PC-3 (cell line): ENCODE measurements around the gene ADAMTS17. TPM values are rescaled to one million over a fixed set of nuclear protein-coding genes. Genes with fewer than 3 reads are reported as not detected.

Source experiments
- ATAC-seq: fragments of 200-7000 bp; cut with Tn5 transposase; 2 replicates; pipeline ENCODE4 v1.9.1; 2020; ENCODE audit warnings: mild to moderate bottlenecking, moderate library complexity
- BruUV-seq: library from RNA; stranded (reverse); fragments of 400-500 nt; replicated peaks from 2 replicates; lab custom pipeline; 2021; lab: Mats Ljungman, UMichigan
- CTCF ChIA-PET: fragments of 300-600 bp; sonication (Branson Sonifier 250); formaldehyde crosslinking; loops from one replicate; lab custom pipeline; 2022; ENCODE audit warnings: antibody characterized with exemption; lab: Charles Lee
- POLR2A ChIA-PET: fragments of 300-600 bp; sonication (Branson Sonifier 250); formaldehyde crosslinking; loops from one replicate; lab custom pipeline; 2022; ENCODE audit warnings: antibody characterized with exemption; ENCODE audit not compliant: unreplicated experiment; lab: Charles Lee
- DNase-seq: peaks from one replicate; pipeline ENCODE4 v3.0.0-alpha.2; 2015
- H2AFZ ChIP-seq: fragments of 300-600 bp; sonication (generic); 2 replicates; pipeline ENCODE4 v1.6.0; 2016; ENCODE audit warnings: antibody characterized with exemption, low read length
- H3F3A ChIP-seq: fragments of 300-600 bp; sonication (generic); one replicate; pipeline ENCODE4 v1.6.0; 2017; ENCODE audit warnings: antibody characterized with exemption, low read length, control low read depth, mild to moderate bottlenecking; ENCODE audit not compliant: unreplicated experiment
- H3K27ac ChIP-seq: fragments of 300-600 bp; sonication (generic); 2 replicates; pipeline ENCODE4 v1.5.1; 2016; ENCODE audit warnings: mild to moderate bottlenecking, low read length
- H3K27me3 ChIP-seq: fragments of 300-600 bp; sonication (generic); 2 replicates; pipeline ENCODE4 v1.6.1; 2016; ENCODE audit warnings: low read length, mixed read lengths
- H3K36me3 ChIP-seq: fragments of 300-600 bp; sonication (generic); 2 replicates; pipeline ENCODE4 v1.6.1; 2016; ENCODE audit warnings: low read depth, mixed run types, low read length, mixed read lengths
- H3K4me1 ChIP-seq: fragments of 300-600 bp; sonication (generic); 2 replicates; pipeline ENCODE4 v1.5.1; 2016; ENCODE audit warnings: low read length; ENCODE audit not compliant: insufficient read depth
- H3K4me2 ChIP-seq: fragments of 300-600 bp; sonication (generic); 2 replicates; pipeline ENCODE4 v1.6.0; 2016; ENCODE audit warnings: low read length
- H3K4me3 ChIP-seq: fragments of 300-600 bp; sonication (generic); 2 replicates; pipeline ENCODE4 v1.5.1; 2016; ENCODE audit warnings: mild to moderate bottlenecking, low read length, mixed read lengths
- H3K79me2 ChIP-seq: fragments of 300-600 bp; sonication (generic); 2 replicates; pipeline ENCODE4 v1.6.1; 2017; ENCODE audit warnings: low read length, mixed read lengths
- H3K9ac ChIP-seq: fragments of 300-600 bp; sonication (generic); 2 replicates; pipeline ENCODE4 v1.6.0; 2016; ENCODE audit warnings: mild to moderate bottlenecking, low read length
- H3K9me2 ChIP-seq: fragments of 300-600 bp; sonication (generic); replicated peaks from 2 replicates; pipeline ENCODE4 v1.6.1; 2016; ENCODE audit warnings: mixed run types, low read length, mixed read lengths
- H3K9me3 ChIP-seq: fragments of 300-600 bp; sonication (generic); 2 replicates; pipeline ENCODE4 v1.6.1; 2016; ENCODE audit warnings: low read length, mixed read lengths
- H4K20me1 ChIP-seq: fragments of 300-600 bp; sonication (generic); 2 replicates; pipeline ENCODE4 v1.6.1; 2016; ENCODE audit warnings: low read length, mixed read lengths
- EZH2 ChIP-seq: fragments of 300-600 bp; sonication (generic); IDR thresholded peaks from one replicate; pipeline ENCODE4 v1.6.1; 2017; ENCODE audit warnings: antibody characterized with exemption, mild to moderate bottlenecking, low read length; ENCODE audit not compliant: unreplicated experiment
- EZH2phosphoT487 ChIP-seq: fragments of 300-600 bp; sonication (generic); IDR thresholded peaks from 2 replicates; pipeline ENCODE4 v1.6.1; 2018; ENCODE audit warnings: mild to moderate bottlenecking, antibody characterized with exemption, low read length, borderline replicate concordance
- intact Hi-C: fragments of 100-400 bp; cut with micrococcal nuclease; formaldehyde crosslinking; loops from 2 replicates; pipeline ENCODE4 v1.9.0; 2023
- total RNA-seq: library from RNA; depleted of rRNA; stranded (reverse); fragments of >200 nt; gene quantifications from 2 replicates; pipeline ENCODE4 v1.2.3, GENCODE V29; 2014
- TF ChIP-seq, protein P1 (sequence below): fragments of 300-600 bp; sonication (generic); conservative IDR thresholded peaks from 2 replicates; pipeline ENCODE4 v1.5.1; 2017; ENCODE audit warnings: antibody characterized with exemption, low read depth, mild to moderate bottlenecking, low read length

ADAMTS17 gene
- total RNA-seq, 1 experiment from 2014 or later, result 6.9 TPM

- Histone ChIP-seq H3K79me2 (no peaks in the 10 kb centered on the region), H3K9ac (peak overlapping the region; percentile 52), H3K27me3 (no peaks in the 10 kb centered on the region), H3F3A (no peaks in the 10 kb centered on the region), H3K4me2 (peak overlapping the region; percentile 43), H3K27ac (peak overlapping the region; percentile 83), H3K36me3 (no peaks in the 10 kb centered on the region), H4K20me1 (no peaks in the 10 kb centered on the region), H2AFZ (peak overlapping the region; percentile 54), H3K4me3 (no peak overlapping the region), H3K4me1 (peaks cover 40% of the 10 kb centered on the region), H3K9me3 (no peaks in the 10 kb centered on the region), H3K9me2 (no peaks in the 10 kb centered on the region)
- DNase-seq, result peak; percentile 85
- TF ChIP-seq, protein P1, sequence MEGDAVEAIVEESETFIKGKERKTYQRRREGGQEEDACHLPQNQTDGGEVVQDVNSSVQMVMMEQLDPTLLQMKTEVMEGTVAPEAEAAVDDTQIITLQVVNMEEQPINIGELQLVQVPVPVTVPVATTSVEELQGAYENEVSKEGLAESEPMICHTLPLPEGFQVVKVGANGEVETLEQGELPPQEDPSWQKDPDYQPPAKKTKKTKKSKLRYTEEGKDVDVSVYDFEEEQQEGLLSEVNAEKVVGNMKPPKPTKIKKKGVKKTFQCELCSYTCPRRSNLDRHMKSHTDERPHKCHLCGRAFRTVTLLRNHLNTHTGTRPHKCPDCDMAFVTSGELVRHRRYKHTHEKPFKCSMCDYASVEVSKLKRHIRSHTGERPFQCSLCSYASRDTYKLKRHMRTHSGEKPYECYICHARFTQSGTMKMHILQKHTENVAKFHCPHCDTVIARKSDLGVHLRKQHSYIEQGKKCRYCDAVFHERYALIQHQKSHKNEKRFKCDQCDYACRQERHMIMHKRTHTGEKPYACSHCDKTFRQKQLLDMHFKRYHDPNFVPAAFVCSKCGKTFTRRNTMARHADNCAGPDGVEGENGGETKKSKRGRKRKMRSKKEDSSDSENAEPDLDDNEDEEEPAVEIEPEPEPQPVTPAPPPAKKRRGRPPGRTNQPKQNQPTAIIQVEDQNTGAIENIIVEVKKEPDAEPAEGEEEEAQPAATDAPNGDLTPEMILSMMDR, result no peak
- TF ChIP-seq EZH2 (no peak), EZH2phosphoT487 (no peak)
- CTCF ChIA-PET, result interaction anchor here (1.0 kb wide), 1 partner anchor 130 kb away, joined by 3 read pairs; no protein-coding TSS in a partner anchor
- intact Hi-C loops, result loop anchor here (1.0 to 10.0 kb wide), 3 partner anchors 68 to 187 kb away; no protein-coding TSS in a partner anchor
- POLR2A ChIA-PET, result interaction anchor here (0.6 to 0.7 kb wide), 3 partner anchors 63 to 288 kb away, joined by 3 to 4 read pairs (median 3); no protein-coding TSS in a partner anchor
- BruUV-seq, result TSS peak; percentile 94
- ATAC-seq, result peak; percentile 92
Measured at GRCh38 chr15:100111125-100112060, 230.4 kb downstream of the ADAMTS17 start.

- Histone ChIP-seq H3K9me3 (no peaks in the 10 kb centered on the region), H3K9me2 (no peaks in the 10 kb centered on the region), H3F3A (no peaks in the 10 kb centered on the region), H3K4me1 (peaks cover 23% of the 10 kb centered on the region), H3K4me3 (no peak overlapping the region), H3K9ac (no peak overlapping the region), H3K4me2 (no peak overlapping the region), H3K36me3 (no peaks in the 10 kb centered on the region), H3K27ac (no peak overlapping the region), H3K27me3 (no peaks in the 10 kb centered on the region), H4K20me1 (no peaks in the 10 kb centered on the region), H3K79me2 (no peaks in the 10 kb centered on the region), H2AFZ (no peak overlapping the region)
- intact Hi-C loops, result loop anchor here (10.0 kb wide), 2 partner anchors 145 to 185 kb away; no protein-coding TSS in a partner anchor
- no peak for DNase-seq
- ChIA-PET POLR2A (no interaction called here), CTCF (no interaction called here)
- TF ChIP-seq EZH2, result no peak
- BruUV-seq, result no TSS peak
- no peak for ATAC-seq
Measured at GRCh38 chr15:100109486-100110035, 232.2 kb downstream of the ADAMTS17 start.

DNA sequence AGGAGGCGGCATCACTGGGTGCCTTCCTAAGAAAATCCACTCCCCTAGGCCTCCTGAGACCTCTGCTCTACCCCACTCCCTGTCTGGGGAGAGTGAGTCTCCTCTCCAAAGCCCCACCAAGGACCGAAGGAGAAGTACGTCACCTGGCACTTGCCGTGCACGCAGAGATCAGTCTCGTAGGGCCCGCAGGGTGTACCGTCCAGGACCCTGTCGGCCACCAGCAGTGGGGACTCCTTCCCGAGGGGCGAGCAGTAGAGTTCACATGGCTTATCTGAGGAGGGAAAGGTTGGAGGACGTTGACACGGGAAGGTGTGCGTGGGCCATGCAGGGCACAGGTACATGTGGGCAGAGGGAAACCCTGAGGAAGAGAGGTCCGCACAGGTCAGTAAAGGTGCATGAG, 232.9 kb downstream of the ADAMTS17 start:
- Histone ChIP-seq H3K9me3 (no peaks in the 10 kb centered on the region), H2AFZ (no peak overlapping the region), H3K27ac (no peak overlapping the region), H3K79me2 (no peaks in the 10 kb centered on the region), H3K36me3 (no peaks in the 10 kb centered on the region), H3K27me3 (no peaks in the 10 kb centered on the region), H3K9me2 (no peaks in the 10 kb centered on the region), H3K4me2 (no peak overlapping the region), H3K4me1 (peaks cover 21% of the 10 kb centered on the region), H3K9ac (no peak overlapping the region), H4K20me1 (no peaks in the 10 kb centered on the region), H3K4me3 (no peak overlapping the region), H3F3A (no peaks in the 10 kb centered on the region)
- DNase-seq (no peak), ATAC-seq (no peak)
- TF ChIP-seq EZH2 (no peak), EZH2phosphoT487 (no peak)
- TF ChIP-seq, protein P1, result no peak
- ChIA-PET CTCF (no interaction called here), POLR2A (no interaction called here)
- intact Hi-C loops, result no loop called here
- no TSS peak for BruUV-seq
